HG03460 (cell line): ENCODE data around the gene KCP.
A peak's percentile ranks its signal among the peaks of the same experiment; 100 is the strongest.
"Not testable (repeated sequence)": the region's sequence is repeated elsewhere in the genome, so short reads cannot be mapped to it uniquely, and the experiment has no call there.

ENCODE experiments used
- ATAC-seq: cut with Tn5 transposase; IDR thresholded peaks from one replicate; pipeline ENCODE4 v1.9.1; 2021; ENCODE audit not compliant: unreplicated experiment

Gene KCP

GRCh38 chr7:128922496-128923410 lies 12.2 kb upstream of the KCP start:
- ATAC-seq = no peak

- ATAC-seq = no peak
Measured at GRCh38 chr7:128921866-128922440, 11.4 kb upstream of the KCP start.

- ATAC-seq = no peak
Measured at GRCh38 chr7:128920913-128921582, 10.5 kb upstream of the KCP start.

GRCh38 chr7:128919881-128920799 lies 9.6 kb upstream of the KCP start:
- ATAC-seq = no peak

GRCh38 chr7:128919241-128919640 lies 8.7 kb upstream of the KCP start:
- no peak for ATAC-seq

DNA sequence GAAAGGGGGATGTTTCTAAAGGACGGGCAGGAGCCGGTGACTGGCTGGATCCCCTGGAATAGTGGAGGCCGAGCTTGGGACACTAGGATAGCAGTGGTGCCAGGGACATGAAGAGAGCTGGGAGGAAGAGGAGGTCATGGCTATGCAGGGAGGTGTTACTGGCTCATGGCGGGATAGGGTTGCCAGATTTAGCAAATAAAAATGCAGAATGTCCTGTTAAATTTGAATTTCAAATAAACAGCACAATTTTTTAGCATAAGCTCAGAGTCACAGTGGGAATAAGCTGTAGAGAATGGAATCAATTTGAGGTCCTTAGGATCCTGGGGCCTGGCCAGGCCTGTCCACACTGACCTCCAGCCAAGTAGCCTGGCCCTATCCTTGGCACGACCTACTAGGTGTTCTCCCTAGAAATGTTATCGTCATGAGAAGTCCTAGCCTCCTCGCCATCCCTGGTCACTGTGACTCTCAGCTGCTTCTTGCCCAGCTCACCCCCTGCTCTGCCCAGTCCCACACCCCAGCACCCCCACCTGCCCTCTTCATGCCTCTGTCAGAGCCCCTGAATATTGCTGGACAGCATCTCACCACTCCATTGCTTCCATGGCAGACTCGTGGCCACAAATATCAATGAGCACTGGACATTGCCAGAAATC lies 7.6 kb upstream of the KCP start:
- no peak for ATAC-seq

DNA sequence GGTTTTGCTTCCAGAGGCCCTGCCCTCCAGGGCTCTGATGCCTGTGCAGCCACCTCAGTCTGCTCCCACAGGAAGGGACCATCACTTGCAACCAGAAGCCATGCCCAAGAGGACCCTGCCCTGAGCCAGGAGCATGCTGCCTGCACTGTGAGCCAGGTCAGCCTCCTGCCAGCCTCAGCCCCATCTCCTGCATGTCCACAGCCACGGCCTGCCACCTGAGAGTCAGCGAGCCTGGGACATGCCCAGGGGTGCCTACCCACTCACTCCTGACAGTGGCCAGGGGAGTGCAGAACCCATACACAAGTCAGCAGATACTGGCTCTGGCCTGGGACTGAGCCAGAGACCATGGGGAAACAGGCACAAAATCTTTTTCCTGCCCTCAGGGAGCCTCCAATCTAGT lies 6.6 kb upstream of the KCP start:
- ATAC-seq = no peak

GRCh38 chr7:128916643-128916915 lies 6.1 kb upstream of the KCP start:
- ATAC-seq = no peak

DNA sequence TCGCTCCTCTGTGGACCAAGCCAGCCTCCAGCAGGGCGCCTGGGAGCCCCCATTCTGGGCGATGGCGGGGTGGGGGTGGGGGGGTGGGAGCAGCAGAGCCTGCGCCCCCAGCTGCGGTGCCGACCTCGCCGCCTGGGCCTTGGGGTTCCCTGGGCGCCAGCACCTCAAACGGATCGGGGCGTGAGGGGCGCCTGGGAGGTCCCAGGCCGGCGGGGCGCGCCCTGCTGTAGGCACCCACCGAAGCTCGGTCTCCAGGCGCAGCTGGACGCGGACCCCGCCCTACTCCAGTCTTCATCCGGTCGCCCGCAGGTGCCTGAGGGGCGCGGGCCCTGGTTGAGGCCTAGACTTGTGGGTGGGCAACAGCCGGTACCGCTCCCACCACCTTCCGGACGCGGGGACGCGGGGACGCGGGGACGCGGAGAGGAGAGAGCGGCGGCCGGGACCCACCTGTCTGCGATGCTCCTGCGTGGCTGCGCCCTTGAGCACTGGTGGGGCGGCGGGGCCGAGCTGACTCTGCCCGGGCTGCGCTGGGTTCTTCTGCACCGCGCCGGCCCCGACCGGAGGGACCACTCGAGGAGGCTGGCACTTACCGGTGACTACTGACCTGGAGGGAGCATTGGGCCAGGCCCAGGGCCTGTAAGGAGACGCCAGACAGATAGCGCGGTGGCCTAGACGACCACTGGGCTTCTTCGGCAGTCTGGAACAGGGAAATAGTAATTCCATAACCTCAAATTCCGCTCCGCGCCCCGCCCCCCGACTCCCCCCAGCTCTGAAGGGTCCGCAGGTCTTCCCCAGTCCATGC lies 5.5 kb upstream of the KCP start:
- no peak for ATAC-seq

DNA sequence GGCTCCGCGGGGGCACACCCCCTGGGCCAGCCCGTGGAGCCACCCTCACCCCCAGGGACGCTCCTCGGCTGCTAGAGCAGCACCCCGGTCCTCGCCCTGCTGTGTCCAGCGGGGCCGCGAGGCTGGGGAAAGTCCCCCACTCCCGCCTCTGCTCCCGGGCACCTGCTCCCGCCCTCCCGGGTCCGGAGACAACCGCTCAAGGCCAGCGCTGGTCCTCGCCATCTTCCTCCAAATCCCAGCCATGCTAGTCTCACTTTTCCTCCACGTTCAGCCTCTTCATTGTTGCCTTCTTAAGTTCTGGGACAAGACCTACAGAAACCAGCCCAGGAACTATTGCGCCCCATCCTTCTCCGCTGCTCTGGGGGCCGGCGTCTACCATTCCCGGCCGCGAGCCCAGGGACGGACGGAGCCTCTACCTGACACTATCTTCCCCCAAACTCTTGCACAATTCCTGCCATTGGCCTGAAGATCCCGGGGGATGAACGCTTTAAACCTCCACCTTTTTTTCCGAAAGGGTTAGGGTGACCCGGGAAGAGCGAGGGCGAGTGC lies 4.8 kb upstream of the KCP start:
- ATAC-seq = peak; percentile 8

DNA sequence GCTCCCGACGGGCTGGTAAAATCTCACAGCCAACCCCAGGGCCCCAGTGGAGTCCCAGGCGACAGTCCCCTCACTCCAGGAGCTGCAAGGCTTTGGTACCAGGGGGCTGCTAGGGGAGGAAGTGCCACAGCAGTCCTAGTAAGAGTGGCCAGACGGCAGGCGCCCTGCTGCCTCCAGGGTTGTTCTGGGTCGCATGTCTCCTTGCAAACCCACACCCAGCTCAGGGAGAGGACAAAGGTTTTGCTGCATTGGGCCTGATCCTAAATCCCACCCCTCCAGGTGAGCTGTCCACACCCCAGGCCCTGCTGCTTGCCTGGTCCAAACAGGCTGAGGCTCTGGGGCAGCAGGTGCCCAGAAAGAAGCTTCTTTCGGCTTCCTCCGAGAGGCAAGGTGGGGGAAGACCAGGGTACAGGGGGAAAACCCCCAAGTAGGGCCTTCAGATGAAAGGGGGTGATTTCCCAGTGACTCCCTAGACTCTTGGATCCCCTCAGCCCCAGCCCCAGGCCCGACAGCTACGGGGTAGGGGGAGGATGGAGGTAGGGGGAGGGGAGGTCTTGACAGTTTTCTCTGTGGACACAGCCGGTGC lies 4.2 kb upstream of the KCP start:
- peak; percentile 63 for ATAC-seq

GRCh38 chr7:128913870-128914565 lies 3.5 kb upstream of the KCP start:
- ATAC-seq = no peak

- ATAC-seq = not testable (repeated sequence)
Measured at GRCh38 chr7:128912709-128913495, 2.4 kb upstream of the KCP start.

DNA sequence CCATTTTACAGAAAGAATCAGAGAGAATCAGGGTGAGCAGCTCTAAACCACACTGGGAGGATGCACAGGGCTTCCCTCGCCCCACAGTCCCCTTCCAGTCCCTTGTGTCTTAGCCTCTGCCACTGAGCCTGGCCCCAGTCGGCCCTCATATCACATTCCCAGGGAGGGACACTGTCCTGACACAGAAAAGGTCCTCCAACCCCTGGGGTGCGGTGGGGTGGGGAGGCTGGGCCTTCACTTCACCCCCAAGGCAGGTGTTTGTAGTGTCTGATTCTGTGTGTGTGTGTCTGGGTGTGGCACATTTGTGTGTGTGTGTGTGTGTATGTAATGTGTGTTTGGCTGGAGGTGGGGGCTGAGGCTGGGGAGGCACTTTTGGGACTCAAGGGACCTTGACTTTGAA lies 1.8 kb upstream of the KCP start:
- ATAC-seq = no peak

- no peak for ATAC-seq
Measured at GRCh38 chr7:128911423-128912031, 1.0 kb upstream of the KCP start.

DNA sequence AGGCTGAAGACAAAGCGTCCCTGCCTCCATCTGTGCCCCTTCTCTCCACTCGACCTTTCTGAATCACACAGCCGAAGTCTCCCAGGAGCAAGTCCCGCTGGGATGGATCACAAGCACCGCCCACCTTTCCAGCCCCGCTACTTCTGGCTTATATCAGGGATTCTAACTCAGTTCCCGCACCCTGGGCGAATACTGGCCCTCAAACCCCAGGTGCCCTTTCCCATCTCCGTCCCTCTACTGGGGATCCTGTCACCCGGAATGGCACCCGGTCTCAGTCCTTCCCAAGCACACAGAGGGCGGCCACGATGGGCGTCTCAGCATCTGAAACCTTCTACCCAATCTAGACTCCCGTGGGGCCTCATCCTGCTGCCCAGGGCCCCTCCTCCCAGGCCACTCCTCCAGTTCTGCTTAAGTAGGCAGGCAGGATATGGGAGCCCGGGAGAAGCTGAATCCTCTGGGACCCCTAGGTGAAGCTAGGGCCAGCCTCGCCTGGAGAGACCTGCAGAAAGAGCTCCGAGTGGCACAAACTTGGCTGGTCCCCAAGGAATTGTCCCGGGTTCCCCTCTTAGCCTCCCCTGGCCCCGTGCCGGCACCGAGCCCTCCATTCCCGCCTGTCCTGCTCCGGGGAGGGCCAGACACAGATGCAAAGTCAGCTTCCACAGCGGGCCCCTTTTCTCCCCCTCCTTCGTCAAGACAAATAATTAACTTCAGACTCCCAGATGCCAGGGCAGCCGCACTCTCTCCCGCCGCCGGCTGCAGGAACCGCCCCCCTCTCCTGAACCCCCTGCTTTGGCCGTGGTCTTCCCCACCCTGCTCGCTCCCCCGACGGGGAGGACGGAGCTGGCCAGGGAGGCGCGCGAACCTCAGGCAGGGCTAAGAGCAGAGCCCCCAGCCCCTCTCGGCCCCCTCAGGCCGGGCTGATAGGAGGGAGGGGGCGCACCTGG lies 612 bp downstream of the KCP start:
- no peak for ATAC-seq
